Sciatic nerve (tissue), 2 donors: Measurements from ENCODE around the gene FTCD. TPM values are rescaled to one million over a fixed set of nuclear protein-coding genes. Genes with fewer than 3 reads are reported as not detected.
A peak's percentile ranks its signal among the peaks of the same experiment; 100 is the strongest.
"Not testable (repeated sequence)": the region's sequence is repeated elsewhere in the genome, so short reads cannot be mapped to it uniquely, and the experiment has no call there.

Source experiments
- ATAC-seq: fragments of 200-7000 bp; cut with Tn5 transposase; one replicate; pipeline ENCODE4 v1.9.1; 2020; ENCODE audit warnings: mild to moderate bottlenecking, moderate library complexity
- DNase-seq: peaks from one replicate; pipeline ENCODE4 v3.0.0-alpha.2; 2020; ENCODE audit warnings: low spot score
- intact Hi-C: fragments of 100-400 bp; cut with DNase I; formaldehyde crosslinking; loops from one replicate; pipeline ENCODE4 v1.14.2; 2022
- total RNA-seq: library from RNA; stranded (reverse); fragmentation: NEBNext Ultra II Directional; extraction: Animal tissue kit (Norgen Biotek cat#: 25700); gene quantifications from one replicate; pipeline ENCODE4 v1.2.1, GENCODE V29; 2021
- donor health status: DM: no; HTN: no; CAD: no.
- donor health status: DM: no; HTN: no; CAD: no.

Gene FTCD
- total RNA-seq, 1 donor from 2014 or later, result 2.9 TPM

- intact Hi-C loops, result no loop called here
- ATAC-seq (no peak), DNase-seq (peak; percentile 46)
Measured at GRCh38 chr21:46189213-46189958, 34.0 kb upstream of the FTCD start.

- DNase-seq (no peak), ATAC-seq (no peak)
- intact Hi-C loops, result no loop called here
Measured at GRCh38 chr21:46188226-46189212, 33.1 kb upstream of the FTCD start.

- DNase-seq, result no peak
- intact Hi-C loops, result no loop called here
- no peak for ATAC-seq
Measured at GRCh38 chr21:46187814-46188213, 32.4 kb upstream of the FTCD start.

GRCh38 chr21:46187261-46187660, 31.9 kb upstream of the FTCD start:
- no peak for ATAC-seq
- intact Hi-C loops, result no loop called here
- no peak for DNase-seq

GRCh38 chr21:46185716-46186115, 30.3 kb upstream of the FTCD start:
- DNase-seq (no peak), ATAC-seq (no peak)
- intact Hi-C loops, result no loop called here

GRCh38 chr21:46184625-46185555, 29.5 kb upstream of the FTCD start:
- ATAC-seq (peak; percentile 82), DNase-seq (peak; percentile 89)
- intact Hi-C loops, result no loop called here

GRCh38 chr21:46183910-46184624, 28.7 kb upstream of the FTCD start, which contains the start of gene SPATC1L:
Gene SPATC1L (minus strand): TSS chr21:46184459. CDS start chr21:46182816, 1,643 bp downstream.
- DNase-seq (peak; percentile 83), ATAC-seq (peak; percentile 83)
- intact Hi-C loops, result no loop called here

- ATAC-seq, intact Hi-C loops, DNase-seq: not testable (repeated sequence)
Measured at GRCh38 chr21:46183337-46183909, 28.0 kb upstream of the FTCD start.

GRCh38 chr21:46182548-46183336, 27.4 kb upstream of the FTCD start:
- DNase-seq, result peak; percentile 64
- ATAC-seq, result no peak
- intact Hi-C loops, result no loop called here

- intact Hi-C loops, result no loop called here
- DNase-seq (peak; percentile 63), ATAC-seq (no peak)
Measured at GRCh38 chr21:46181953-46182547, 26.7 kb upstream of the FTCD start.

GRCh38 chr21:46181436-46181835, 26.1 kb upstream of the FTCD start:
- intact Hi-C loops, result no loop called here
- DNase-seq, result peak; percentile 54
- no peak for ATAC-seq

- peak; percentile 50 for DNase-seq
- no peak for ATAC-seq
- intact Hi-C loops, result no loop called here
Measured at GRCh38 chr21:46180778-46181391, 25.5 kb upstream of the FTCD start.

- intact Hi-C loops, result no loop called here
- DNase-seq (no peak), ATAC-seq (no peak)
Measured at GRCh38 chr21:46180079-46180722, 24.8 kb upstream of the FTCD start.

GRCh38 chr21:46179708-46180078, 24.3 kb upstream of the FTCD start:
- DNase-seq (peak; percentile 56), ATAC-seq (no peak)
- intact Hi-C loops, result no loop called here

GRCh38 chr21:46178961-46179360, 23.6 kb upstream of the FTCD start:
- no peak for ATAC-seq
- intact Hi-C loops, result no loop called here
- DNase-seq, result peak; percentile 15
